Measurements from ENCODE around the gene GTSE1.
"Not testable (repeated sequence)": the region's sequence is repeated elsewhere in the genome, so short reads cannot be mapped to it uniquely, and the experiment has no call there.

GTSE1 gene

GRCh38 chr22:46296257-46297150 lies at the start of gene GTSE1:
Gene GTSE1, plus strand, starts transcription at chr22:46296870. Its CDS starts 531 bp downstream, at chr22:46297401.
- DNase-seq: peak; percentile 99

- DNase-seq: no peak
These were observed 49.2 kb upstream of the GTSE1 start for GRCh38 chr22:46247443-46247975.

GRCh38 chr22:46250035-46250782 lies 46.5 kb upstream of the GTSE1 start, which contains the start of gene CDPF1:
Gene CDPF1, minus strand, starts transcription at chr22:46250293. Its CDS starts 2,009 bp downstream, at chr22:46248284.
- DNase-seq: peak; percentile 94

- peak; percentile 55 for DNase-seq
These were observed 45.9 kb upstream of the GTSE1 start for GRCh38 chr22:46250783-46251125.

GRCh38 chr22:46251266-46251665 lies 45.4 kb upstream of the GTSE1 start:
- DNase-seq: peak; percentile 55

GRCh38 chr22:46251816-46252380 lies 44.8 kb upstream of the GTSE1 start:
- peak; percentile 42 for DNase-seq

GRCh38 chr22:46256358-46256958 lies 40.2 kb upstream of the GTSE1 start:
- DNase-seq: no peak

- DNase-seq: no peak
These were observed 37.3 kb upstream of the GTSE1 start for GRCh38 chr22:46259374-46259773.

- no peak for DNase-seq
These were observed 36.6 kb upstream of the GTSE1 start for GRCh38 chr22:46260038-46260437.

GRCh38 chr22:46262449-46263215 lies 34.0 kb upstream of the GTSE1 start:
- DNase-seq: no peak

GRCh38 chr22:46263216-46263590 lies 33.5 kb upstream of the GTSE1 start, which contains the start of gene PKDREJ:
Gene PKDREJ, minus strand, starts transcription at chr22:46263343. Its CDS starts 21 bp downstream, at chr22:46263322.
- no peak for DNase-seq

- not testable (repeated sequence) for DNase-seq
These were observed 32.1 kb upstream of the GTSE1 start for GRCh38 chr22:46264520-46264919.

GRCh38 chr22:46265627-46266026 lies 31.0 kb upstream of the GTSE1 start:
- DNase-seq: not testable (repeated sequence)

- DNase-seq: peak; percentile 92
These were observed 29.0 kb upstream of the GTSE1 start, which contains the start of gene TTC38 for GRCh38 chr22:46267431-46268279. Gene TTC38, plus strand, starts transcription at chr22:46268008. Its CDS starts 32 bp downstream, at chr22:46268040.

- no peak for DNase-seq
These were observed 27.1 kb upstream of the GTSE1 start for GRCh38 chr22:46269564-46269963.

GRCh38 chr22:46272196-46272595 lies 24.5 kb upstream of the GTSE1 start:
- no peak for DNase-seq

GRCh38 chr22:46272762-46273431 lies 23.8 kb upstream of the GTSE1 start:
- no peak for DNase-seq

- no peak for DNase-seq
These were observed 23.1 kb upstream of the GTSE1 start for GRCh38 chr22:46273432-46274148.

GRCh38 chr22:46274381-46274780 lies 22.3 kb upstream of the GTSE1 start:
- DNase-seq: no peak

Data from OCI-M1 (cell line).